Large intestine (tissue), 3 donors: ENCODE results near the gene FBXL5. TPM values are rescaled to one million over a fixed set of nuclear protein-coding genes. Genes with fewer than 3 reads are reported as not detected.
A peak's percentile ranks its signal among the peaks of the same experiment; 100 is the strongest.

Experiments
- DNase-seq, 2 donors: peaks; one replicate each; pipeline versions ENCODE4 v3.0.0 to v3.0.0-alpha.2; 2013
- H3K27ac ChIP-seq: one replicate; pipeline ENCODE4 v1.5.1; 2013; ENCODE audit warnings: low read length
- H3K27me3 ChIP-seq: 2 replicates; pipeline ENCODE4 v1.6.1; 2013; ENCODE audit warnings: low read length; ENCODE audit not compliant: control insufficient read depth, insufficient read depth
- H3K36me3 ChIP-seq: 2 replicates; pipeline ENCODE4 v1.6.1; 2013; ENCODE audit warnings: low read length; ENCODE audit not compliant: control insufficient read depth, insufficient read depth
- H3K4me1 ChIP-seq: one replicate; pipeline ENCODE4 v1.6.1; 2013; ENCODE audit warnings: low read length; ENCODE audit not compliant: control insufficient read depth, insufficient read depth
- H3K4me3 ChIP-seq: one replicate; pipeline ENCODE4 v1.5.1; 2013; ENCODE audit warnings: low read length
- H3K9me3 ChIP-seq: one replicate; pipeline ENCODE4 v1.6.1; 2013; ENCODE audit warnings: mild to moderate bottlenecking, low read depth, low read length, moderate library complexity; ENCODE audit not compliant: control insufficient read depth
- WGBS: methylation state at CpG from one replicate; pipeline ENCODE4 v1.1.5; 2013; ENCODE audit warnings: low lambda C conversion rate; ENCODE audit not compliant: insufficient coverage; 5-methylcytosine and 5-hydroxymethylcytosine counted together
- polyA plus RNA-seq: library from polyadenylated mRNA; unstranded; fragments of 120-200 nt; gene quantifications from one replicate; pipeline ENCODE4 v1.2.1, GENCODE V29; 2013

Gene FBXL5
- polyA plus RNA-seq, 1 donor = 73.8 TPM

GRCh38 chr4:15692602-15693001 lies 37.4 kb upstream of the FBXL5 start:
- Histone ChIP-seq H3K27ac (no peak overlapping the region), H3K36me3 (peaks cover 5% of the 10 kb centered on the region), H3K9me3 (no peaks in the 10 kb centered on the region), H3K4me1 (no peaks in the 10 kb centered on the region), H3K4me3 (no peak overlapping the region), H3K27me3 (no peaks in the 10 kb centered on the region)
- WGBS = 100% methylated on average over 2 of the region's 2 CpGs
- no peak for DNase-seq

- no peak for DNase-seq
- Histone ChIP-seq H3K36me3 (peaks cover 7% of the 10 kb centered on the region), H3K9me3 (no peaks in the 10 kb centered on the region), H3K4me3 (no peak overlapping the region), H3K27me3 (no peaks in the 10 kb centered on the region), H3K27ac (no peak overlapping the region), H3K4me1 (no peaks in the 10 kb centered on the region)
- no CpG with 5 or more reads among the region's 3 CpGs for WGBS
These were observed 36.4 kb upstream of the FBXL5 start for GRCh38 chr4:15691346-15692135.

- no peaks in the 10 kb centered on the region for H3K27me3 ChIP-seq
- DNase-seq = no peak
- H3K4me3 ChIP-seq = no peak overlapping the region
- H3K27ac ChIP-seq = no peak overlapping the region
- H3K36me3 ChIP-seq = peaks cover 15% of the 10 kb centered on the region
- no peaks in the 10 kb centered on the region for H3K4me1 ChIP-seq
- H3K9me3 ChIP-seq = no peaks in the 10 kb centered on the region
- WGBS = no CpG with 5 or more reads among the region's 7 CpGs
These were observed 35.1 kb upstream of the FBXL5 start for GRCh38 chr4:15690020-15690809.

- Histone ChIP-seq H3K27me3 (no peaks in the 10 kb centered on the region), H3K4me3 (no peak overlapping the region), H3K27ac (no peak overlapping the region), H3K4me1 (peaks cover 3% of the 10 kb centered on the region), H3K36me3 (peaks cover 17% of the 10 kb centered on the region), H3K9me3 (no peaks in the 10 kb centered on the region)
- no CpG with 5 or more reads among the region's 2 CpGs for WGBS
- DNase-seq = no peak
These were observed 34.4 kb upstream of the FBXL5 start for GRCh38 chr4:15689540-15689939.

GRCh38 chr4:15688051-15688450 lies 32.9 kb upstream of the FBXL5 start:
- Histone ChIP-seq H3K9me3 (no peaks in the 10 kb centered on the region), H3K4me3 (no peak overlapping the region), H3K27ac (no peak overlapping the region), H3K36me3 (peaks cover 18% of the 10 kb centered on the region), H3K4me1 (peaks cover 12% of the 10 kb centered on the region), H3K27me3 (no peaks in the 10 kb centered on the region)
- WGBS = 100% methylated on average over 1 of the region's 5 CpGs
- DNase-seq = no peak

- H3K27ac ChIP-seq = no peak overlapping the region
- H3K36me3 ChIP-seq = peaks cover 17% of the 10 kb centered on the region
- H3K4me1 ChIP-seq = peaks cover 12% of the 10 kb centered on the region
- no peaks in the 10 kb centered on the region for H3K9me3 ChIP-seq
- WGBS = no CpG with 5 or more reads among the region's 1 CpG
- DNase-seq = no peak
- no peaks in the 10 kb centered on the region for H3K27me3 ChIP-seq
- no peak overlapping the region for H3K4me3 ChIP-seq
These were observed 29.3 kb upstream of the FBXL5 start for GRCh38 chr4:15684498-15684897.

- no peaks in the 10 kb centered on the region for H3K27me3 ChIP-seq
- DNase-seq = no peak
- peaks cover 15% of the 10 kb centered on the region for H3K4me1 ChIP-seq
- H3K9me3 ChIP-seq = no peaks in the 10 kb centered on the region
- 100% methylated on average over 1 of the region's 2 CpGs for WGBS
- H3K36me3 ChIP-seq = peaks cover 13% of the 10 kb centered on the region
- peak overlapping the region; percentile 86 for H3K27ac ChIP-seq
- H3K4me3 ChIP-seq = peak overlapping the region; percentile 65
These were observed 28.0 kb upstream of the FBXL5 start for GRCh38 chr4:15683143-15683495.

- peak overlapping the region; percentile 86 for H3K27ac ChIP-seq
- no peaks in the 10 kb centered on the region for H3K9me3 ChIP-seq
- H3K36me3 ChIP-seq = peaks cover 11% of the 10 kb centered on the region
- H3K27me3 ChIP-seq = no peaks in the 10 kb centered on the region
- peaks cover 17% of the 10 kb centered on the region for H3K4me1 ChIP-seq
- WGBS = 13% methylated on average over 3 of the region's 6 CpGs
- DNase-seq = peak in 1 of 2 donors; percentile 64
- H3K4me3 ChIP-seq = peak overlapping the region; percentile 65
These were observed 27.3 kb upstream of the FBXL5 start for GRCh38 chr4:15682242-15683142.

- H3K4me3 ChIP-seq = peak within 1 kb of the TSS; percentile 65
- H3K9me3 ChIP-seq = no peaks in the 10 kb centered on the region
- H3K4me1 ChIP-seq = peaks cover 23% of the 10 kb centered on the region
- H3K27me3 ChIP-seq = no peaks in the 10 kb centered on the region
- no CpG with 5 or more reads among the region's 56 CpGs for WGBS
- peaks cover 11% of the 10 kb centered on the region for H3K36me3 ChIP-seq
- peak within 1 kb of the TSS; percentile 86 for H3K27ac ChIP-seq
- DNase-seq = peak; percentile 98 to 99
These were observed 26.4 kb upstream of the FBXL5 start, which contains the start of gene FAM200B for GRCh38 chr4:15681372-15682241. Gene FAM200B (plus strand): TSS chr4:15681827. CDS start chr4:15686978, 5,151 bp downstream.
